ENCODE results near the gene PITPNM3. TPM values are rescaled to one million over a fixed set of nuclear protein-coding genes. Genes with fewer than 3 reads are reported as not detected.
A peak's percentile ranks its signal among the peaks of the same experiment; 100 is the strongest.

The PITPNM3 gene
- total RNA-seq: under 1 TPM; 0.29 to 0.50 TPM
- polyA plus RNA-seq: under 1 TPM in 1 of 2 donors, not detected in 1; 0.05 TPM

DNA sequence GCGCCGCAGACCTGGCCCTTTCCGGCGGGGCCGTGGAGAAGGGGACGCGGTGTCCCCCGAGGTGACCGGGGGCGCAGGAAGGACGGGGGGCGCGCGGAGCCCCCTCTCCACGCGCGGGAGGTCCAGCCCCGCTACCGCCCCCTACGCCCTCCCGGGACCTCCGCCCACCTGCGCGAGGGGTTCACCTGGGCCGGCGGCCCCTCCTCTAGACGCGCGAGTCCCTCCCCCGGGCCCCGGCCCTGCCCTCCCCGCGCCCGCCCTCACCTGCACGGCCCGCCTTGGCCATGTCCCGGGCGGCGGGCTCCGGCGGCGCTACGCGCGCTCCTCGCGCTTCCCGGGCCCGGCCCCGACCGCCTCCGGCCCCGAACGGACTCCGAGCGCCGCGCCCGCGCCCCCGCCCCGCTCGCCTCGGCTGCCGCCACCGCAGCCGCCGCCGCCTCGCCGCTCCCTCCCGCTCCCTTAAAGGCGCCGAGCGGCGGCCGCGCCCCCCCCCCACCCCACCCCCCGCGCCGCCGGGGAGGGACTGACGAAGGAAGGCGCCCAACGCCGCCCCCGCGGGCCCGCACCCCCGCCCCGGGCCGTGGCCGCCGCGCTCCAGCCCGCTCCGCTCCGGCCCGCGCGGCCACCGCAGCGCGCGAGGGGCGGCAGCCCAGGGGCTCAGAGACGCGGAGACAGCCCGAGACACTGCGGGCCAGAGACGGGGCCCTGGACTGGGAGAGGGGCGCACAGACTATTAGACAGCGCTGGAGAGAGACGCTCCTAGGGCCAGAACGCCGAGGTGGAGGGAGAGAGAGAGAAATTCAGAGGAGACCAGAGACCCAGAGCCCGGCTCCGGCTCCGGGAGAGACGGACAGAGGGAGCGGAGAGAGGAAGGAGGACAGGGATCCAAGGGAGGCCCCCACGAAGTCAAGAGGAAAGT lies at the start of gene PITPNM3:
Gene PITPNM3 (minus strand): TSS at position 435 of the 919 bp plus-strand sequence. CDS start 149 bp downstream, at position 286.
- Histone ChIP-seq H3K9me3 (ENCODE audit: control insufficient read depth in 1 of 2, low read length in 2 of 2) (no peaks in the 10 kb centered on the region), H3K27ac (ENCODE audit: low read depth, low read length) (no peak within 1 kb of the TSS), H3K4me3 (ENCODE audit: low read length in 2 of 2) (no peak within 1 kb of the TSS), H3K36me3 (ENCODE audit: insufficient read depth, low read length) (no peaks in the 10 kb centered on the region), H3K4me1 (ENCODE audit: insufficient read depth, low read length) (peaks cover 11% of the 10 kb centered on the region), H3K27me3 (ENCODE audit: insufficient read depth, low read length) (peaks cover 19% of the 10 kb centered on the region)
- Mint-ChIP-seq H3K4me1 (peaks cover 4 to 16% (median 10%) of the 10 kb centered on the region in 4 donors), H3K36me3 (no peaks in the 10 kb centered on the region), H3K27ac (no peak within 1 kb of the TSS), H3K27me3 (peaks cover 42 to 46% of the 10 kb centered on the region in 2 donors), H3K9me3 (peaks cover 0 to 2% (median 0%) of the 10 kb centered on the region in 8 donors), H3K4me3 (peak within 1 kb of the TSS in 7 of 8 donors; percentile 54 to 81 (median 71))
- CTCF ChIA-PET (ENCODE audit: partially characterized antibody): no interaction called here
- intact Hi-C loops (cut with micrococcal nuclease): no loop called here
- no peak for DNase-seq
- POLR2A ChIA-PET (ENCODE audit: partially characterized antibody): no interaction called here

DNA sequence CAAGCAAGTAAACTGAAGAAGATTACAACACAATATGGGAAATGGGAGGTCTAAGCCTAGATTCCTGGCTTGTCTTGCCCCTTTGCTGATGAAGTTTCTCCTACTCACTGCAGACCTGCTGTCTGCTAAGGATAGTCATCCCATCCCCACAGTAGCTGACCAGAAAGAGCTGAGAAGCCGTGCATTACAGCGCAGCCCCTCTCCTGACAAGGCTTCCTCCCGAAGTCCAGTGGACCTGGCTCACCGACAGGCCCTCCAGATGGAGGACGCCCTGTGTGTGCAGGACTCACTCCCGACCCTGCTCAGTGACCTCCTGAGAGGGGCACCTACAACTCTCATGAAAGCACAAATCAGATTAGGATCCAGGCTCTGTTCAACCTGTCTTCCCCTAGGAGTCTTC lies 48.8 kb upstream of the PITPNM3 start:
- no peaks in the 10 kb centered on the region for H3K9me3 ChIP-seq (ENCODE audit: control insufficient read depth in 1 of 2, low read length in 2 of 2)
- peaks cover 40% of the 10 kb centered on the region for H3K36me3 ChIP-seq (ENCODE audit: insufficient read depth, low read length)
- H3K4me1 ChIP-seq (ENCODE audit: insufficient read depth, low read length): no peaks in the 10 kb centered on the region
- CTCF ChIA-PET (ENCODE audit: partially characterized antibody): no interaction called here
- H3K4me3 ChIP-seq (ENCODE audit: low read length in 2 of 2): no peak overlapping the region
- no peak overlapping the region for H3K4me3 Mint-ChIP-seq
- no peaks in the 10 kb centered on the region for H3K27me3 ChIP-seq (ENCODE audit: insufficient read depth, low read length)
- POLR2A ChIA-PET (ENCODE audit: partially characterized antibody): no interaction called here
- DNase-seq: no peak
- peaks cover 0 to 6% (median 0%) of the 10 kb centered on the region in 4 donors for H3K4me1 Mint-ChIP-seq
- intact Hi-C loops (cut with micrococcal nuclease): no loop called here
- H3K36me3 Mint-ChIP-seq: peaks cover 59 to 85% of the 10 kb centered on the region in 2 donors
- H3K27ac Mint-ChIP-seq: no peak overlapping the region
- no peaks in the 10 kb centered on the region for H3K9me3 Mint-ChIP-seq
- H3K27ac ChIP-seq (ENCODE audit: low read depth, low read length): no peak overlapping the region
- H3K27me3 Mint-ChIP-seq: no peaks in the 10 kb centered on the region

DNA sequence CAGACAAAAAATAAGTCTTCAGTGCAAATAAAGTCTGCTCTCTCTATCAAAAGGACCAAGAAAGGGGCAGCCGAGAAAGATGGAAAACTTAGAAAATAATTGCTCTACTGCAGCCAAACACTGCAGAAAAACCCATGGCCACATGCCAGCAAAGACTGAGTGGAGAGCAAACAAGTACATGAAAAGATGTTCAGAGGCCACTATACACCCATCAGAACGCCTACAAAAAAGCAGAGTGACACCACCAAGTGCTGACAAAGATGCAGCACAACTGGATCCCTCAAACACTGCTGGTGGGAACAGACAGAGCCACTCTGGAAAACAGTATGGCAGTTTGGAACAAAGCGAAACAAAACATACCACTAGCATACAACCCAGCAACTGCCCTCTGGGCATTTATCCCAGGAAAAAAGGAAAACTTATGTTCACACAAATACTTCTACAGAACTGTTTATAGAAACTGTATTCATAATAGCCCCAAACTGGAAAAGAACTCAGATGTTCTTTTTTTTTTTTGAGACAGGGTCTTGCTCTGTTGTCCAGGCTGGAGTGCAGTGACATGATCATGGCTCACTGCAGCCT lies 47.5 kb upstream of the PITPNM3 start:
- no peak overlapping the region for H3K27ac ChIP-seq (ENCODE audit: low read depth, low read length)
- Mint-ChIP-seq H3K27me3 (no peaks in the 10 kb centered on the region), H3K9me3 (no peaks in the 10 kb centered on the region), H3K36me3 (peaks cover 61 to 84% of the 10 kb centered on the region in 2 donors), H3K4me1 (peaks cover 0 to 6% (median 0%) of the 10 kb centered on the region in 4 donors), H3K4me3 (no peak overlapping the region), H3K27ac (no peak overlapping the region)
- H3K27me3 ChIP-seq (ENCODE audit: insufficient read depth, low read length): no peaks in the 10 kb centered on the region
- intact Hi-C loops (cut with micrococcal nuclease): no loop called here
- POLR2A ChIA-PET (ENCODE audit: partially characterized antibody): interaction anchor here (0.6 kb wide), 1 partner anchor 168 kb away, joined by 3 read pairs; no protein-coding TSS in a partner anchor
- no peak for DNase-seq
- CTCF ChIA-PET (ENCODE audit: partially characterized antibody): no interaction called here
- H3K4me3 ChIP-seq (ENCODE audit: low read length in 2 of 2): no peak overlapping the region
- H3K9me3 ChIP-seq (ENCODE audit: control insufficient read depth in 1 of 2, low read length in 2 of 2): no peaks in the 10 kb centered on the region
- H3K4me1 ChIP-seq (ENCODE audit: insufficient read depth, low read length): no peaks in the 10 kb centered on the region
- H3K36me3 ChIP-seq (ENCODE audit: insufficient read depth, low read length): peaks cover 41% of the 10 kb centered on the region

DNA sequence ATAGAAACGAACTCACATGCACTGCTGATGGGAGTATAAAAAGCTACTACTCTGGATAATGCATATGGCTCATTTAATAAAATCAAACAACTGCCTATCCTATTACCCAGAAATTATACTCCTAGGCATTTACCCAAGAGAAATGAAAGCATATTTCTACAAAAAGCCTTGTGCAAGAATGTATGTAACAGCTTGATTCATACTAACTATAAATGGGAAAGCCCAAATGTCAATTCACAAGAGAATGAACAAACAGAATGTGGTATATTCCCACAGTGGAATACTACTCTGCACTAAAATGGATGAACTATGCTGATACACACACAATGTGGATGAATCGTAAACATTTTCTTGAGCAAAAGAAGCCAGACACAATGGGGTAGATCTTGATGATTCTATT lies 45.8 kb upstream of the PITPNM3 start:
- CTCF ChIA-PET (ENCODE audit: partially characterized antibody): no interaction called here
- Histone ChIP-seq H3K36me3 (ENCODE audit: insufficient read depth, low read length) (peaks cover 33% of the 10 kb centered on the region), H3K9me3 (ENCODE audit: control insufficient read depth in 1 of 2, low read length in 2 of 2) (no peaks in the 10 kb centered on the region), H3K27ac (ENCODE audit: low read depth, low read length) (no peak overlapping the region), H3K27me3 (ENCODE audit: insufficient read depth, low read length) (no peaks in the 10 kb centered on the region), H3K4me3 (ENCODE audit: low read length in 2 of 2) (no peak overlapping the region), H3K4me1 (ENCODE audit: insufficient read depth, low read length) (no peaks in the 10 kb centered on the region)
- peaks cover 66 to 83% of the 10 kb centered on the region in 2 donors for H3K36me3 Mint-ChIP-seq
- H3K27me3 Mint-ChIP-seq: no peaks in the 10 kb centered on the region
- no peak overlapping the region for H3K4me3 Mint-ChIP-seq
- DNase-seq: no peak
- intact Hi-C loops (cut with micrococcal nuclease): no loop called here
- H3K27ac Mint-ChIP-seq: no peak overlapping the region
- no peaks in the 10 kb centered on the region for H3K9me3 Mint-ChIP-seq
- POLR2A ChIA-PET (ENCODE audit: partially characterized antibody): no interaction called here
- H3K4me1 Mint-ChIP-seq: peaks cover 0 to 6% (median 0%) of the 10 kb centered on the region in 4 donors

DNA sequence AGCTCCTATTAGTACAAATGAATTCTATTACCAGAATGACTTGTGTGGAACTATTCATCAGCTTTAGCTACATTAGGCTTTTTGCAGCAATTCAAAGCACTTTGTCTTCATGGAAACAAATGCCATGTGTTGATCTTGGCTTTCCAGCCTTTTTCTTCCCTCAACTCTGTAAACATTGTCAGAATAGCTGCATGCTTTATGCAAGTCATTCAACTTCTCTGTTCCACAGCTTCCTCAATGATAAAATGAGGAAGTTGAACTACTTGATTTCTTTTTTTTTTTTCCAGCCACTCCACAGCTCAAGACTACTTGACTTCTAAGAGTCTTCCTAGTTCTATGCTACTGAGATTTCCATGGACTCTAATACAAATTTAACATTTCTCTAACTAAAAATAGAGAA lies 43.0 kb upstream of the PITPNM3 start:
- ChIA-PET CTCF (ENCODE audit: partially characterized antibody) (no interaction called here), POLR2A (ENCODE audit: partially characterized antibody) (no interaction called here)
- Mint-ChIP-seq H3K27ac (no peak overlapping the region), H3K4me3 (no peak overlapping the region), H3K4me1 (peaks cover 0 to 6% (median 0%) of the 10 kb centered on the region in 4 donors), H3K27me3 (no peaks in the 10 kb centered on the region), H3K9me3 (no peaks in the 10 kb centered on the region), H3K36me3 (peaks cover 67 to 84% of the 10 kb centered on the region in 2 donors)
- H3K27me3 ChIP-seq (ENCODE audit: insufficient read depth, low read length): no peaks in the 10 kb centered on the region
- H3K4me1 ChIP-seq (ENCODE audit: insufficient read depth, low read length): no peaks in the 10 kb centered on the region
- no peak overlapping the region for H3K27ac ChIP-seq (ENCODE audit: low read depth, low read length)
- DNase-seq: no peak
- no peak overlapping the region for H3K4me3 ChIP-seq (ENCODE audit: low read length in 2 of 2)
- H3K9me3 ChIP-seq (ENCODE audit: control insufficient read depth in 1 of 2, low read length in 2 of 2): no peaks in the 10 kb centered on the region
- H3K36me3 ChIP-seq (ENCODE audit: insufficient read depth, low read length): peaks cover 28% of the 10 kb centered on the region
- intact Hi-C loops (cut with micrococcal nuclease): no loop called here

DNA sequence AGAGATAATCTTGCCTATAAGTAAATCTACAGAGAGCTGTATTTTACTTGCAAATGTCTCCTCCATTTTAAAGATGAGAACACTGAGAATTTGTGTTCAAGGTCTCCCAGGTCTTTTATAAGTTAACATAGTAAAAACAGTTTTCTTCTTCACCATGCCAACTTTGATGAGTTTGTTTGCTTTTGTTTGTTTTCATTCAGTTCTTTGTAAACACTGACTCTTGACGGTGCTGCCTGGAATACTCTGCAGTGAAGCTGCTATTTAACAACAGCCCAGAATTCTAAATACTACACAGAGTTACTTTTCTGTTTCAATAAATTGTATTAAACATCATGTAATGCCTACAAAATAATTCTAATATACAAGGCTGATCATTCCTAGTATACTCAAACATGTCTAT lies 41.4 kb upstream of the PITPNM3 start:
- intact Hi-C loops (cut with micrococcal nuclease): no loop called here
- Mint-ChIP-seq H3K4me3 (no peak overlapping the region), H3K36me3 (peaks cover 74 to 81% of the 10 kb centered on the region in 2 donors), H3K27ac (no peak overlapping the region), H3K4me1 (peaks cover 0 to 1% (median 0%) of the 10 kb centered on the region in 4 donors), H3K9me3 (no peaks in the 10 kb centered on the region), H3K27me3 (no peaks in the 10 kb centered on the region)
- no peak for DNase-seq
- Histone ChIP-seq H3K4me1 (ENCODE audit: insufficient read depth, low read length) (no peaks in the 10 kb centered on the region), H3K4me3 (ENCODE audit: low read length in 2 of 2) (no peak overlapping the region), H3K36me3 (ENCODE audit: insufficient read depth, low read length) (peaks cover 29% of the 10 kb centered on the region), H3K27ac (ENCODE audit: low read depth, low read length) (no peak overlapping the region), H3K9me3 (ENCODE audit: control insufficient read depth in 1 of 2, low read length in 2 of 2) (no peaks in the 10 kb centered on the region), H3K27me3 (ENCODE audit: insufficient read depth, low read length) (no peaks in the 10 kb centered on the region)
- POLR2A ChIA-PET (ENCODE audit: partially characterized antibody): no interaction called here
- CTCF ChIA-PET (ENCODE audit: partially characterized antibody): no interaction called here

DNA sequence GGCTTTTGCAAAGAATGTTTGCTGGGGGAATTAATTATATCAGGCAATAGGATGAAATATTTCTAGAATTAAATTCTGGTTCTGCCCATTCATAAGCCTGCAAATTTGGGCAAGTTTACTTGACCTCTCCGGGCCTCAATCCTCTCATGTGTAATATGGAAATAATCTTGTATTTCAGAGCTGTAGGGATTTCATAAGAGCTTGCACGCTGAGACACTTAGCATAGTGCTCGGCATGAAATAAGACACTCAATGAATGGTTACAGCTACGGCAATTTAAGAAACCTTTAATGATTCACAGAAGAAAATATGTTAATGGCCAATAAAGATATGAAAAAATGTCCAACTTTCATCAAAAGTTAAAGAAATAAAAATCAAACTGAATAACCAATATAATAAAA lies 40.6 kb upstream of the PITPNM3 start:
- no peaks in the 10 kb centered on the region for H3K4me1 ChIP-seq (ENCODE audit: insufficient read depth, low read length)
- no peaks in the 10 kb centered on the region for H3K4me1 Mint-ChIP-seq
- no peaks in the 10 kb centered on the region for H3K27me3 ChIP-seq (ENCODE audit: insufficient read depth, low read length)
- H3K27me3 Mint-ChIP-seq: no peaks in the 10 kb centered on the region
- intact Hi-C loops (cut with micrococcal nuclease): no loop called here
- H3K36me3 Mint-ChIP-seq: peaks cover 76 to 82% of the 10 kb centered on the region in 2 donors
- H3K27ac ChIP-seq (ENCODE audit: low read depth, low read length): no peak overlapping the region
- no peak overlapping the region for H3K27ac Mint-ChIP-seq
- no peak for DNase-seq
- no peaks in the 10 kb centered on the region for H3K9me3 ChIP-seq (ENCODE audit: control insufficient read depth in 1 of 2, low read length in 2 of 2)
- no peaks in the 10 kb centered on the region for H3K9me3 Mint-ChIP-seq
- ChIA-PET CTCF (ENCODE audit: partially characterized antibody) (no interaction called here), POLR2A (ENCODE audit: partially characterized antibody) (no interaction called here)
- no peak overlapping the region for H3K4me3 ChIP-seq (ENCODE audit: low read length in 2 of 2)
- H3K4me3 Mint-ChIP-seq: no peak overlapping the region
- H3K36me3 ChIP-seq (ENCODE audit: insufficient read depth, low read length): peaks cover 29% of the 10 kb centered on the region
